Right ventricle myocardium inferior (tissue), 1 donor: ENCODE results near the gene HLCS. TPM values are rescaled to one million over a fixed set of nuclear protein-coding genes. Genes with fewer than 3 reads are reported as not detected.

Experiments
- ATAC-seq: fragments of 200-7000 bp; cut with Tn5 transposase; one replicate; pipeline ENCODE4 v1.9.1; 2020; ENCODE audit warnings: mild to moderate bottlenecking, moderate library complexity
- DNase-seq: peaks from one replicate; pipeline ENCODE4 v3.0.0; 2021; ENCODE audit errors: missing footprints
- intact Hi-C: fragments of 100-400 bp; cut with DNase I; formaldehyde crosslinking; loops from one replicate; pipeline ENCODE4 v1.11.0; 2022
- total RNA-seq: library from RNA; stranded (reverse); fragmentation: NEBNext Ultra II Directional; extraction: Animal tissue kit (Norgen Biotek cat#: 25700); gene quantifications from one replicate; pipeline ENCODE4 v1.2.1, GENCODE V29; 2021
- donor health status: DM: no; HTN: yes; CAD: no; lungs with severe emphysema.

HLCS gene
- total RNA-seq, 1 donor from 2014 or later, result 6.8 TPM

- intact Hi-C loops, result loop anchor here (5.0 kb wide), 1 partner anchor 51 kb away; no protein-coding TSS in a partner anchor
- ATAC-seq (no peak), DNase-seq (no peak)
Observed at GRCh38 chr21:36780861-36781260, 185.6 kb downstream of the HLCS start.

- intact Hi-C loops, result no loop called here
Observed at GRCh38 chr21:36776981-36777617, 189.4 kb downstream of the HLCS start.

GRCh38 chr21:36773995-36774394 is 192.5 kb downstream of the HLCS start:
- intact Hi-C loops, result no loop called here
- ATAC-seq (no peak), DNase-seq (no peak)

More at GRCh38 chr21:36776981-36777617, 189.4 kb downstream of the HLCS start:
- ATAC-seq (no peak), DNase-seq (no peak)

- DNase-seq (peak; percentile 87), ATAC-seq (peak; percentile 91)
- intact Hi-C loops, result no loop called here
Observed at GRCh38 chr21:36773117-36773516, 193.4 kb downstream of the HLCS start.

- ATAC-seq, result no peak
- no peak for DNase-seq
- intact Hi-C loops, result loop anchor here (2.0 kb wide), 1 partner anchor 16 kb away; no protein-coding TSS in a partner anchor
Observed at GRCh38 chr21:36769051-36769839, 197.2 kb downstream of the HLCS start.

DNA sequence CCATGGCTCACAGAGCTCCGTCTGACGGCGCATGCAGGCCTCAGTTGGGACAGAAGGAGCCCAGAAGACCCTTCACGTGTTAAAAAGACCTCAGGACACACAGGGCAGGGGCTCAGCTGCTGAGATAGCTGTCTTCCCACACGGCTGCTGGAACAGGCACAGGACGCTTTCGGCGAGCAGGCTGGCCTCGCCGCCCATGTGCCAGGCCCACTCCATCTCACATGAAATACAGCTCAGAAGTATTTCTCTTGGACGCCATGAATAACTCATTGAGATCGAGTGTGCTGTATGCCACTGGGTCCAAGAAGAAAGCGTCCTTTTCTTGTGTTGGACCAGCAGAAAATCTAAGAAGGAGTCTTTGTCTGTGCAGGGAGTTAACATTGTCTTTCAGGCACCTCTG is 198.0 kb downstream of the HLCS start:
- ATAC-seq (no peak), DNase-seq (no peak)
- intact Hi-C loops, result loop anchor here (2.0 kb wide), 1 partner anchor 16 kb away; no protein-coding TSS in a partner anchor

DNA sequence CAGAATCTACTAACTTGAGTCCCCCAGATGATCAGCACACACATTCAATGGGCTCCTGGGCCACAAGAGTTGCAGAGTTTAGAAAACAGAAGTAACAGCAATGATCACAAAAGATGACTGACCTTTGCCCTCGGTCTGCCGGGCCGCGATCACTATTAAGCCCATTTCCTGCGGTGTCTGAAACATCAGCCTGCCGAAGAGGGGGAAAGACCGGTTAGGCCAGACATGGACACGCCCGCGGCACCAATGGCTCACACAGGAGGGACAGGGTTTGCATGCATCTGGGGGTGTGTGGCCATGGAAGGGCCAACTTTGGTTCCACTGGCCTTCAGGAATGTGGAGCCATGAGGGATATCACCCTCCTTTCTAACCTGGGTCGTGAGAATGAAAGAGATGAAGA is 199.4 kb downstream of the HLCS start:
- DNase-seq, result no peak
- intact Hi-C loops, result no loop called here
- ATAC-seq, result no peak

- intact Hi-C loops, result no loop called here
- DNase-seq, result no peak
- ATAC-seq, result no peak
Observed at GRCh38 chr21:36766511-36766910, 200.0 kb downstream of the HLCS start.

DNA sequence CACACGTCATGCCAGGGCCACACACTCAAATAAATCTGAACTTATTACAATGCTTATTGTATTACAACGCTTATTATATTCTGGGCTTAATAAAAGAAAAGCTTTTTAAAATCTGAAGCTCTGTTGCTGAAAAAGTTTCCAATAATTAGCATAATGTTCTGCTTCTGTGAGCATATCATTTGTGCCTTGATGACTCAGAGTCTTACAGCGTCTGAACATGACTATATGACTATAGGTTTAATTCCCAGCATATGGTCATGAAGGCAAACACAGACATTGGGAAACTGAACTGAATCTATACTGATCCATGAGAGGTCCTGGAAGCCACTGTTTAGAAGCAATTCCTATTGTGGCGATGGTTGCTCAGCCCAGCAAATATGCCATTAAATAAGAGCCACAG is 201.2 kb downstream of the HLCS start:
- ATAC-seq, result no peak
- intact Hi-C loops, result no loop called here

DNA sequence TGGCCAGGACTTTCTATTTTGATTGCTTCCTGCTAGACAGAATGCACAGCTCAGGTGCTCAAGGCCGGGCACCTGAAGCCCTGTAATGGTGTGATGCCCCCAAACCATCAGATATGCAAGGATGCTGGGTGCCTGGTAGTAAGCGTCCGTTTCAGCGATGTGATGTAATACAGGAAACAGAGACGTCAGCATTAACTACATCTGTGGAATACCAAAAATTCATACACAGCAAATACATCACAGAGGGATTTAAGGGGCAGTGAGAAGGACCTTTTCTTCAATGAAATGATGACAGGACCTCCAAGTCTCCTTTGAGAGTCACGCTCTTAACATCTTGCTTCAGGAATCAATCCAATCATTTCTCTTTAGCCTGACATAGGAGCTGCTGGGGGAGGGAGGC is 203.2 kb downstream of the HLCS start:
- intact Hi-C loops, result no loop called here
- ATAC-seq, result no peak

More for the DNA sequence above, 201.2 kb downstream of the HLCS start:
- no peak for DNase-seq

GRCh38 chr21:36762642-36763041 is 203.8 kb downstream of the HLCS start:
- DNase-seq (no peak), ATAC-seq (no peak)
- intact Hi-C loops, result no loop called here

More for the DNA sequence above, 203.2 kb downstream of the HLCS start:
- DNase-seq, result no peak

- ATAC-seq (no peak), DNase-seq (no peak)
- intact Hi-C loops, result no loop called here
Observed at GRCh38 chr21:36761685-36762084, 204.8 kb downstream of the HLCS start.

DNA sequence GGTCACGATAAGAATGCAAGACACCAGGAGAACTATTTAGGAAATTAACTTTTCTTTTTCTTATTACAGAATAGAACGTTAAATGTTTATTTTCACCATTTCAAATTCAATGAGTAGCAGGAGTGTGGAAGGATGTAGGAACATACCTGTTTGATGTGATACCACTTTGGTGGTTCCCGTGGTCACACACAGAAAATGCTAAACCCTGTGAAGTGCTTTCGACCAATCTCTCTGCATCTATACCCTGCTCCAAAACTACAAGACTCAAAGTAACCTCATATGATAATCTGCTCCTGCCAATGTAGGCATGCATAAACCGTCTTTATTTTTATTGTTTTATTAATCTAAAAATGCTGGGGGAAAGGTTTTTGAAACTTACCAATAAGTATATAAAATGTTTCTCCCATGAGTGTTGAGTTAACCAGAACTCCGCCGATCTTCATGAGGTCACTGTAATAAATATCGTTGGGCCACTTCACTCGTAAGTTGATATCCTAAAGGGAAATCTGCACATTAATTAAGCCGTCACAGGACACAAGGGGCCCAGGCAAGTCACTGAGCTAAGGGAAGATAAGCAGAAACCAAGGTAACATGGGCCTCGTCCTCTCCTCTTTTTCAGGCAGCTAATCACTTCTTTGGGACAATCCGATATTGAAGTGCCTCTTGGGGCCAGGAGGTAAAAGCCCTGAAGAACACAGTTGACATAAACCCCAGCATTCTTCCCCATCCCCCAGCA is 207.0 kb downstream of the HLCS start:
- ATAC-seq (no peak), DNase-seq (no peak)
- intact Hi-C loops, result no loop called here

DNA sequence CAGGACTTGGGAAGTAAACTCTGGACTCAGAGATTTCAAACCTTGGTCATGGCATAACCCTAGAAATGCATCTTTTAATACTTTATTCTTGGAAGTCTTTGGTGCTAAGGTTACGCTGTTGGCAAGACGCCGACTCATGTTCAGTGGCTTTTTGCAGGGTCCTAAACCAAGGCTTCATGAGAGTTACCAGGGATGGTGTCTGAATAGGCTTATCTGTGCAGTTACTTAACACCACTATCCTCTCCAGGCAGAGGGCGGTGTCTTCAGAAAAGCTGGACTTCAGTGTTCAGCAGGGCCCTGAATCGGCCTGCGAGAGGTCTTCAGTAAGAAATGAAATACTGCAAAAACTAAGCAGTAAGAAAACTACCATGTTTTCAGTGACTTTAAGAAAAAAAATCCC is 209.3 kb downstream of the HLCS start:
- no peak for ATAC-seq

GRCh38 chr21:36756527-36756926 is 209.9 kb downstream of the HLCS start:
- intact Hi-C loops, result no loop called here
- no peak for DNase-seq
- ATAC-seq, result no peak

More for the DNA sequence above, 209.3 kb downstream of the HLCS start:
- no peak for DNase-seq
- intact Hi-C loops, result no loop called here

DNA sequence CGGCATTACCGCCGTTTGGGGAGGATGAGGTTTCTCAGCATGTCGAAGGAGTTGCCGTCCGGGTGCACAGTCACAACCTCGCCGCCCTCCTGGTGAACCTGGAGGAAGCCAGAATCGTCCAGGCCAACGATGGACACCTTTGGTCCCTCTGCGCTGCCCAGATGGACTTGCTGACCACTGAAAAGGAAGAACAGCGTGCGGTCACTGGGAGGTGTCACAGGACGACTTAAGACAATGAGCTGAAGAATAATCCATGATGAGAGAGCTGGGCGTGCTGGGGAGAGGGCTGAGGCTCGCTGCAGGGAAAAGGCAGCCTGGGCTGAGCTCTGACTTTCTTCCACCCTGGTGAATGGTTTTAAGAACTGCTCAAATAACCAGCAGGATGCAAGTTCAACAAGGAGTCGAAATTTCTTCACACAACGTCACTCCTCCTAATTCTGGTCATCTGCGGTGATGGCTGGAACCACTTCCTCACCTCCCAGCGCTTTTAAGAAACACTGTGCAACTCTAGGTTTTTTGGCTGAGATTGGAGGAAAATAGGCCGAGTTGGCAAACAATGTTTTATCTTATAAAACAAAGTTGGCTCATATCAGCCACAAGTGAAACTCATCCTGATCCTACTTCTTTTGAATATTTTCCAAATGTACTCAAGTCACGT is 212.1 kb downstream of the HLCS start:
- intact Hi-C loops, result no loop called here
- no peak for ATAC-seq
- no peak for DNase-seq

GRCh38 chr21:36753556-36753955 is 212.9 kb downstream of the HLCS start:
- no peak for ATAC-seq
- intact Hi-C loops, result loop anchor here (2.0 kb wide), 1 partner anchor 15 kb away; no protein-coding TSS in a partner anchor
- DNase-seq, result no peak

- DNase-seq (no peak), ATAC-seq (no peak)
- intact Hi-C loops, result no loop called here
Observed at GRCh38 chr21:36751383-36751782, 215.1 kb downstream of the HLCS start.

DNA sequence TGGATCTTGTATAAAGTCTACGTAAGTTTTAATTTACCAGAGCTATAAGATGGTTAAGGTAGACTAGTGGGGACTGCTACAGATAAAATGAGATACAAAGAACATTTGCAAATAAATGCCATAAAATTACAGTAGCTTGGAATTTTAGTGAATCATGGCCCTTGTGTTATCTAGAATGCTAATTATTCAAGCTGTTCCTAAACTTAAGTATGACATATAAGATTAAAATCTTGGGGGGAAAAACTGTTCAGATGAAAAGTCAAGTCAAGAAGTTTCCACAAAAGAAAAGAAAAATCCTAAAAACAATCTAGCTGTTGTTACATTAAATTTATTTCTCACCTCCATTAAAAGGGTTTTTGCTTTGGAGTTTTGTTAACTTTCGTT is 215.9 kb downstream of the HLCS start:
- DNase-seq, result no peak
- ATAC-seq, result no peak
- intact Hi-C loops, result no loop called here
